Ascending aorta (tissue), 2 donors: ENCODE data around the gene ARHGEF12. TPM values are rescaled to one million over a fixed set of nuclear protein-coding genes. Genes with fewer than 3 reads are reported as not detected.

Experiments
- DNase-seq, 2 donors: peaks; one replicate each; pipeline ENCODE4 v3.0.0-alpha.2; 2019; ENCODE audit warnings: low spot score in 2 of 2
- H3K27ac ChIP-seq, 2 donors: fragments of 200-600 bp; sonication (generic); one replicate each; pipeline ENCODE4 v1.5.1; 2016 to 2017; ENCODE audit warnings: mild to moderate bottlenecking in 1 of 2
- H3K27me3 ChIP-seq: fragments of 200-600 bp; sonication (generic); one replicate; pipeline ENCODE4 v1.5.1; 2017
- H3K36me3 ChIP-seq, 2 donors: fragments of 200-600 bp; sonication (generic); one replicate each; pipeline ENCODE4 v1.5.1; 2016
- H3K4me1 ChIP-seq, 2 donors: fragments of 200-600 bp; sonication (generic); one replicate each; pipeline ENCODE4 v1.5.1; 2016 to 2017; ENCODE audit warnings: mild to moderate bottlenecking in 1 of 2
- H3K4me3 ChIP-seq, 2 donors: fragments of 200-600 bp; sonication (generic); one replicate each; pipeline ENCODE4 v1.5.1; 2016 to 2017; ENCODE audit warnings: mild to moderate bottlenecking in 1 of 2
- H3K9me3 ChIP-seq, 2 donors: fragments of 200-600 bp; sonication (generic); one replicate each; pipeline ENCODE4 v1.5.1; 2016
- intact Hi-C: fragments of 100-400 bp; cut with DNase I; formaldehyde crosslinking; loops from one replicate; pipeline ENCODE4 v1.15.1; 2023
- total RNA-seq: library from RNA; depleted of rRNA; stranded (reverse); fragments of >200 nt; gene quantifications from one replicate; pipeline ENCODE4 v1.1.0, GENCODE V29; 2016
- TF ChIP-seq, protein P1 (sequence below), 3 experiments: fragments of 200-600 bp in 2 of 3; fragments of 450-650 bp in 1 of 3; sonication (generic) in 2 of 3; IDR thresholded peaks; one replicate each; pipeline ENCODE4 v1.5.1; 2016 to 2019; ENCODE audit warnings: antibody characterized with exemption in 3 of 3, mild to moderate bottlenecking in 1 of 3, moderate library complexity in 1 of 3

ARHGEF12 gene
- total RNA-seq, 1 donor from 2014 or later, result 65.9 TPM

DNA sequence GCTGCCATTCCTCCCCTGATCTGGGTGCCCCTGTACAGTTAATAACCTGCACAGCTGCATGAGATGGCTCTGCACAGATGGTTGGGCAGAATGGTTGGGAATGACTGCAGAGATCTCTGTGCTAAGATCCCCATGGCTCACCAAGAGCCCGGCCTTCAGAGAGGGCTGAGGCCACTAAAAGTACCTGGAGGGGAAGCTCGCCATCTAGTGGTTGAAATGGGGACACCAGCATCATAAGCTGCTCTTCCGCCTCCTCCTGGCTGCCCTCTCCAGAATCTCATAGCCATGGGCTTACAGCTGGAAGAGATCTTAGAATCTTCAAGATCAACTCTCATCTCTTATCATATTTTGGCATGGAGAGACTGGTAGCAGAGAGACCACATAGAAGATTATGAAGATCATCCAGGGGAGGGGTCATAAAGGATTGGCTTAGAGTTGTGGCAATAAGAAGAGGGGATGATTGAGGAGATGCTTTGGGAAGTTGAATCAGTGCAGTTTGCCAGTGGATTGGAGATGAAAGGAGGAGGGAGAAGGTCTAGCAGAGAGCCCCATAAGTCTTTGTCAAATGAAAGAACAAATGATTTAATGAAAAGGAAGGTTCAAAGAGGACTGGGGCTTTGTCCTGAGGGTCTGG is 33.1 kb upstream of the ARHGEF12 start:
- Histone ChIP-seq H3K36me3 (no peaks in the 10 kb centered on the region), H3K9me3 (no peaks in the 10 kb centered on the region), H3K4me1 (peaks cover 0 to 4% of the 10 kb centered on the region in 2 donors), H3K27me3 (no peaks in the 10 kb centered on the region), H3K27ac (no peak overlapping the region), H3K4me3 (no peak overlapping the region)
- intact Hi-C loops, result loop anchor here (5.0 to 10.0 kb wide), 2 partner anchors 576 to 638 kb away; partner anchors contain the start of gene NECTIN1
- DNase-seq, result peak in 1 of 2 donors; percentile 82
- TF ChIP-seq, protein P1, sequence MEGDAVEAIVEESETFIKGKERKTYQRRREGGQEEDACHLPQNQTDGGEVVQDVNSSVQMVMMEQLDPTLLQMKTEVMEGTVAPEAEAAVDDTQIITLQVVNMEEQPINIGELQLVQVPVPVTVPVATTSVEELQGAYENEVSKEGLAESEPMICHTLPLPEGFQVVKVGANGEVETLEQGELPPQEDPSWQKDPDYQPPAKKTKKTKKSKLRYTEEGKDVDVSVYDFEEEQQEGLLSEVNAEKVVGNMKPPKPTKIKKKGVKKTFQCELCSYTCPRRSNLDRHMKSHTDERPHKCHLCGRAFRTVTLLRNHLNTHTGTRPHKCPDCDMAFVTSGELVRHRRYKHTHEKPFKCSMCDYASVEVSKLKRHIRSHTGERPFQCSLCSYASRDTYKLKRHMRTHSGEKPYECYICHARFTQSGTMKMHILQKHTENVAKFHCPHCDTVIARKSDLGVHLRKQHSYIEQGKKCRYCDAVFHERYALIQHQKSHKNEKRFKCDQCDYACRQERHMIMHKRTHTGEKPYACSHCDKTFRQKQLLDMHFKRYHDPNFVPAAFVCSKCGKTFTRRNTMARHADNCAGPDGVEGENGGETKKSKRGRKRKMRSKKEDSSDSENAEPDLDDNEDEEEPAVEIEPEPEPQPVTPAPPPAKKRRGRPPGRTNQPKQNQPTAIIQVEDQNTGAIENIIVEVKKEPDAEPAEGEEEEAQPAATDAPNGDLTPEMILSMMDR (IDR thresholded peaks at IDR 0.05), result peak; percentile 57 to 86 (median 81)

DNA sequence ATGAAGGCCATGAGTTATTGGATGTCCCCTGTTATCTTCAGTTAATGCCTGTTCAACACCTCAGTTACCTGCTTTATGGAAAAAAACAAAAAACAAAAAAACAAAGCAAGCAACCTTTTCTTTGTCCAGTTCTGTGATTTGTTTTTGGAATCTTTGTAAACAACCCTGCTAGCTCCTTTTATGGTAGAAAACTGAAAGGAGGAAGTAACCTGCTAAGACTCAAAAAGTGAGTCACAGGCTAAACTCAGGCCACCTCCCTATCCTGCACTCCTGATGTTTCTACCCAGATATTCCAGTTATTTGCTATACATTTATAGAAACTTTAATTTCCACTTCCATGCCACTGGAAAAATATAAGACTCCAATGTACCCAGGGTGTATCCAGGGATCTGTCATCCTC is 31.7 kb upstream of the ARHGEF12 start:
- H3K9me3 ChIP-seq, result no peaks in the 10 kb centered on the region
- H3K4me3 ChIP-seq, result no peak overlapping the region
- H3K36me3 ChIP-seq, result no peaks in the 10 kb centered on the region
- intact Hi-C loops, result loop anchor here (5.0 to 10.0 kb wide), 2 partner anchors 577 to 640 kb away; partner anchors contain the start of gene NECTIN1
- no peak for DNase-seq
- peaks cover 0 to 4% of the 10 kb centered on the region in 2 donors for H3K4me1 ChIP-seq
- TF ChIP-seq, protein P1 (IDR thresholded peaks at IDR 0.05), result no peak
- H3K27ac ChIP-seq, result no peak overlapping the region
- H3K27me3 ChIP-seq, result no peaks in the 10 kb centered on the region

DNA sequence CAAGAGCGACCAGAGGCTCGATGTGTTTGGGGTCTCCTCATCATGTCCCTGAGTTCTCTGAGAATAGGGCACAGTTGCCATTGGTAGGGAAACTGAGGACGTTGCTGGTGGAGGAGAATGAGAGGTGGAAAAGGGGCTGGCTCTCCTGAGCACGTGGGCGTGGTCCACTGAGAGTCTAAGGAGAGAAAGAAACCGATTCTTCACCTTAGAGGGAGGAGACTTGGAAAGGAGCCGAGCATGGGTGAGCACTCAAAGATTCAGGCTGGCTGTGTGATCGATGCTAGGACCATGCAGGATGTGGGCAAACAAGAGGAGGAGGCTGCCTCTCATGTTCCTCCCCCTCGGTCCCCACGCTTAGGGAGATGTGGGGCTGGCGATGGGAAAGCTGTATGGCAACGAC is 30.9 kb upstream of the ARHGEF12 start:
- TF ChIP-seq, protein P1 (IDR thresholded peaks at IDR 0.05), result no peak
- intact Hi-C loops, result loop anchor here (10.0 kb wide), 1 partner anchor 640 kb away; no protein-coding TSS in a partner anchor
- DNase-seq, result no peak
- Histone ChIP-seq H3K9me3 (no peaks in the 10 kb centered on the region), H3K27me3 (no peaks in the 10 kb centered on the region), H3K4me1 (peaks cover 0 to 2% of the 10 kb centered on the region in 2 donors), H3K27ac (no peak overlapping the region), H3K4me3 (no peak overlapping the region), H3K36me3 (no peaks in the 10 kb centered on the region)

DNA sequence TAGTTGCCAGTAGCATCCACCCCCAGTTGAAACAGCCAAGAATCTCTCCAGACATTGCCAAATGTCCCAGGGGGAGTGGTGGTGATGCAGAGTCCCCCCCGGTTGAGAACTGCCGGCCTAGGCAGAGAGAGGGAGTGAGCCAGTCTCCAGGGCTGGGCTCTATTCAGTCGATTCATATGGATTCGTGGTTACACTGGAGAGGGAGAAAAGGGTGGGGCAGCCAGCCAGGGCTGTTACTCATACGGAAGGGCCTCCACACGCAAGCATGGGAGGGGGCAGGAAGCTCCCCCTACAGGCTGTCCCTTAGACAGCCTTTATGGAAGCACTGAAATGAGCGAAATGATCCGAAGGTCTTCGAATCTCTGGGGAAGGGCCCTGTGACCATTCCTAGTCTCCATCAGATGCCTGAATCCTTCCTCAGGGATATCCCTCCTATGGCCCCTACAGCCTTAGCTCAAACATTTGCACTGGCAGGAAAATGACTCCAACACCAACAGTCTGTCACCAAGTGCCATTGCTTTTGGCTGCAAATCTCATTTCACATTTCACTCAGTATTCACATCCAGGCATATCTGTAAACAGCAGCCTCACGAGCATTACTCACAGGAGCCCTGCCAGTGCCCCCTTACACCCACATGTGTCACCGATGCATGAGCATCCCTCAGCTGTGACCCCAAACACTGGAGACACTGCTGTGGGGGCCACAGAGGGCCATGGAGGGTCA is 29.5 kb upstream of the ARHGEF12 start:
- peak in 1 of 2 donors; percentile 74 for DNase-seq
- Histone ChIP-seq H3K27me3 (no peaks in the 10 kb centered on the region), H3K4me1 (no peaks in the 10 kb centered on the region), H3K36me3 (no peaks in the 10 kb centered on the region), H3K4me3 (no peak overlapping the region), H3K27ac (no peak overlapping the region), H3K9me3 (no peaks in the 10 kb centered on the region)
- TF ChIP-seq, protein P1 (IDR thresholded peaks at IDR 0.05), result peak in 1 of 3 experiments; percentile 20
- intact Hi-C loops, result loop anchor here (10.0 kb wide), 1 partner anchor 642 kb away; no protein-coding TSS in a partner anchor

DNA sequence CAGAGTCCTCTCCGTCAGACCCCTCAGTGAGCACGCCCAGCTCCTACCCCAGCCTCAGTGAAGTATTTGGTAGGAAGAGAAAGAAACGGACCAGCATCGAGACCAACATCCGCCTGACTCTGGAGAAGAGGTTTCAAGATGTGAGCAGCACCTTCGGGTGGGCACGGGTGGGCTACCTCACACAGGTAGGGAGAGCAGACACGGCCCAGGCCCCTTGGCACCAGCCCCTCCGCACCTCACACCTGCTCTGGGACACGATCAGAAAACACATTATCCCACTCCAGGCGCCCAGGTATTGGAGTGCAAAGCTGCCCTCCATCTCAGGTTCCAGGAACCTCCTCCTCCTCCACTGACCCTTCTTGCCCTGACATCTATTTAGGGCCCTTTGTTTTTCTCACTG is 28.7 kb upstream of the ARHGEF12 start:
- Histone ChIP-seq H3K36me3 (no peaks in the 10 kb centered on the region), H3K27ac (no peak overlapping the region), H3K27me3 (no peaks in the 10 kb centered on the region), H3K9me3 (no peaks in the 10 kb centered on the region), H3K4me3 (no peak overlapping the region), H3K4me1 (no peaks in the 10 kb centered on the region)
- intact Hi-C loops, result loop anchor here (10.0 kb wide), 1 partner anchor 643 kb away; no protein-coding TSS in a partner anchor
- TF ChIP-seq, protein P1 (IDR thresholded peaks at IDR 0.05), result no peak
- no peak for DNase-seq
